Measurements from ENCODE around the gene CDH12.
"Not testable (repeated sequence)": the region's sequence is repeated elsewhere in the genome, so short reads cannot be mapped to it uniquely, and the experiment has no call there.

CDH12 gene

GRCh38 chr5:22649074-22649473 lies 204.1 kb downstream of the CDH12 start:
- no peak for DNase-seq (ENCODE audit: low read depth)

- DNase-seq (ENCODE audit: low read depth) = no peak
Measured at GRCh38 chr5:22644859-22645258, 208.3 kb downstream of the CDH12 start.

DNA sequence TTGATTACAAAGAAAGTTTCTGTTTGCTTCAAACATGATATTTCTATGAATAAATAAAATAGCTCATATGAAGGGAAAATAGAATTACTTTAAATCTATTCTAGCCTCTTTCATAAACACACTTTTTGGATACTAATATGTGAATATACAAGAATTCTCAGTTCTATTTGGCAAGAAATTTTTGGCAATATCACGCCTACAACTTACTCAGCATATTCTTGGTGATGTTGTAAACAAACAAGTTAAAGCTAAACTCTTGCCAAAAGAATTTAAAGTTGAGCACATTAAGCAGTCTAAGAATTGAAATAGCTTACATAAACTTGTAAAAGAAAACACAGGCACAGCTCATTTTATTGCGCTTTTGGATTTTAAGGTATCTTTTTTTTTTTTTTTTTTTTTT lies 209.8 kb downstream of the CDH12 start:
- DNase-seq (ENCODE audit: low read depth) = no peak

DNA sequence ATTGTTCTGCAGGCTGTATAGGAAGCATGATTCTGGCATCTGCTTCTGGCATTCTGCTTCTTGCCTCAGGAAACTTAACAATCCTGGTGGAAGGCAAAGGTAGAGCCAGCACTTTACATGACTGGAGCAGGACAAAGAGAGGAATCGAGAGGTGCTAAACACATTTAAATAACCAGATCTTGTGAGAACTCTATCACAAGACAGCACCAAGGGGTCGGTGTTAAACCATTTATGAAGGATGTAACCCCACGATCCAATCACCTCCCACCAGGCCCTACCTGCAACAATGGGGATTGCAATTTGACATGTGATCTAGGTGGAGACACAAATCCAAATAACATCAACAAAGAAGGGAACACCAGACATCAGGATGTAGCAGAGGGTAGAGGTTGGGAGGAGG lies 221.5 kb downstream of the CDH12 start:
- no peak for DNase-seq (ENCODE audit: low read depth)

- DNase-seq (ENCODE audit: low read depth) = no peak
Measured at GRCh38 chr5:22627029-22627428, 226.1 kb downstream of the CDH12 start.

GRCh38 chr5:22625451-22625850 lies 227.7 kb downstream of the CDH12 start:
- DNase-seq (ENCODE audit: low read depth) = no peak

- DNase-seq (ENCODE audit: low read depth) = no peak
Measured at GRCh38 chr5:22621084-22621483, 232.1 kb downstream of the CDH12 start.

DNA sequence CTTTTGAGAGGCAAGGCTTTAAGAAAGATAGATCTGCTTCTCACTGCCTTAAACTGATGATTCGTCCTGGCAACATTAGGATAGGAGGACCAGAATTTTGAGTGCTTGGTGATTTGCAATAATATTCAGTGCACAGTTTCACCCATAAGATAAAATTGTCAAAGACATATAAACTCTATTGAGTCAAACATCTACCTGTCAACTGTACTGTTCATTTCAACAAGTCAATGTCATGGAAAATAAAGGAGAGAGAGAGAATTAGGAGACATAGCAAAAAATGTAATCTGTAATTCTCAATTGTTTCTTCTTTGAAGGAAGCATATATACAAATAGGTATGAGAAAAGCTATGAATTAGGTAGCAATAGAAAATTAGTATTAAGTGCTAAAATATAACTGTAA lies 237.2 kb downstream of the CDH12 start:
- no peak for DNase-seq (ENCODE audit: low read depth)

DNA sequence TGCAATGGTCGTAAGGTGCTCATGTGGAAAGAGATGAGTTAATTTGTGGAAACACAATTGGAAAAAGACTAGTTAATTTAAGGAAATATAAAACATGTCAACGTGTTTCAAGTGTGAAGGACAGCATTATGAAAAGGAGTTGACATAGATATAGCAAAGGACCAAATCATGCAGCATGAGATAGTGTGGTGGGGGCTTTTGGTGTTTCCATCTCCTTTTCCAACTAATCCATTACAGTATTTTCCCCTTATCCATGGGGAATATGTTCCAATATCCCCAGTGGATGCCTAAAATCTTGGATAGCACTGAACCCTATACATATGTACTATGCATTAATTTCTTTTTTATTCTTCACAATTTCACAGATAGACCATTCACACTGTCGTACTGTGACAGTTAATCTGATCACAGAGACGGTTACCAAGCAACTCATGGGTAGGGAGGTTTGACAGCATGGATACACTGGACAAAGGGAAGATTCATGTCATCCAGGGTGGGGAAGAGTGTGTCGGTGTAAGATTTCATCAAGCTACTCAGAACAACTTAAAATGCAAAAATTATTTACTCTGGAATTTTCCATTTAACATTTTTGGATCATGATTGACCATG lies 238.6 kb downstream of the CDH12 start:
- DNase-seq (ENCODE audit: low read depth) = no peak

DNA sequence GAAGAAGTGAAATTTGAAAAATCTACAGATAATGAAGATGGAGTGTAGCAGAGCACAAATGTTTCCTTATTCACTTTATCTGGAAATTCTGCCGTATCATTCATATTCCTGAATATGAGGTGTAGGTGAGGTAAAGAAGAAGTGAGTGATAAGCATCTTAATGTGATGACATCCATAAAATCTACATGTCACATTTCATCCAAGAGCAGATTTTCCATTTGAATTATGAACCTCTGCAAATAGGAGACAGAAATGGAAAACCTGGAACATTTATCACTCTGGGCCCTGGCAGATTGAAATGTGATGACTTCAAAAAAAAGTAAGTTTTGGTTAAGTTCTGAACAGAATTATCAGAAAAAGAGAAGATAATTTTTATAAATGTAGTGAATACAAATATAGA lies 240.2 kb downstream of the CDH12 start:
- DNase-seq (ENCODE audit: low read depth) = no peak

DNA sequence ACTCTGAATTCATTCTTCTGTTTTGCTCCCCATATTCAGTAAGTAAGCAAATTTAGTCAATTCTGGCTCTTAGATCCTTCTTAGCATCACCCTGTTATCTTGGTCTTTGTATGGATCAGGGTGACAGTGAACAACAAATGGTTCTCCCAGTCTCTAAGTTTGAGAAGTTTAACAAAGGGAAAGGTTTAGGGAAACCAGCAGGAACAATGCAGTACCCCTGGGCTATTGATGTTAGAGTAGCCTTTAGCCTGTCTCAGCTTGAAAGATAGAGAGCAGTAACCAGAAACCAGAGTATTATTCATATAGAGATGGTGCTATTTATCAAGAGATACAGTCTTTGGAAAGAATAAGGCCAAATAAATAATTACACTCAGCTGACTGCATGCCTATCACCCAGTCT lies 241.8 kb downstream of the CDH12 start:
- no peak for DNase-seq (ENCODE audit: low read depth)

DNA sequence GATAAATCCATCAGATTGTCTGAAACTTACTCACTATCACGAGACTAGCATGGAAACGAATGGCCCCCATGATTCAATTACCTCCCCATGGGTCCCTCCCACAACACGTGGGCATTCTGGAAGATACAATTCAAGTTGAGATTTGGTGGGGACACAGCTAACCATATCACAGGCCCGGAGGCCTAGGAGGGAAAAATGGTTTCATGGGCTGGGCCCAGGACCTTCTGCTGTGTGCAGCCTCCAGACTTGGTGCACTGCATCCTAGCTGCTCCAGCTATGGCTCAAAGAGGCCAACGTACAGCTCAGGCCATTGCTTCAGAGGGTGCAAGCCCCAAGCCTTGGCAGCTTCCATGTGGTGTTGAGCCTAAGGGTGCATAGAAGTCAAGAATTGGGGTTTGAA lies 245.6 kb downstream of the CDH12 start:
- not testable (repeated sequence) for DNase-seq (ENCODE audit: low read depth)

- DNase-seq (ENCODE audit: low read depth) = no peak
Measured at GRCh38 chr5:22605473-22605872, 247.7 kb downstream of the CDH12 start.

- no peak for DNase-seq (ENCODE audit: low read depth)
Measured at GRCh38 chr5:22604711-22605110, 248.4 kb downstream of the CDH12 start.

DNA sequence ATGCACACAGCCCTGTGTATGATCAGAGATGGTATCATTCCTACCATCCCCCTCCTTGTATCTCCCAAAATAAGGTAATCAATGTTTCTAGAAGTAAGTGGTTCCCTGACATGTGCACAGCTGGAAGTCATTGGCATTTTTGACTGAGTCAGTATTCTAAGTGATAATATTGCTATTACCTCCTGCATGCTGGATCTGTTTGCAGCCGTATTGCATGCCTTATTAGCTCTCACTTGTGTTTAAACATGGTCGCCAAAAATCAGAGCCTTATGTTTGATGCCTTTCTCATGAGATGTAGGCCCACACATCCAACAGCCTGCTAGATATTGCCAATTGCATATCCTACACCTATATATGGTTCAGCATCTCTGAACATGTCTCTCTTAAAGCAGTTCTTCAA lies 254.3 kb downstream of the CDH12 start:
- no peak for DNase-seq (ENCODE audit: low read depth)

DNA sequence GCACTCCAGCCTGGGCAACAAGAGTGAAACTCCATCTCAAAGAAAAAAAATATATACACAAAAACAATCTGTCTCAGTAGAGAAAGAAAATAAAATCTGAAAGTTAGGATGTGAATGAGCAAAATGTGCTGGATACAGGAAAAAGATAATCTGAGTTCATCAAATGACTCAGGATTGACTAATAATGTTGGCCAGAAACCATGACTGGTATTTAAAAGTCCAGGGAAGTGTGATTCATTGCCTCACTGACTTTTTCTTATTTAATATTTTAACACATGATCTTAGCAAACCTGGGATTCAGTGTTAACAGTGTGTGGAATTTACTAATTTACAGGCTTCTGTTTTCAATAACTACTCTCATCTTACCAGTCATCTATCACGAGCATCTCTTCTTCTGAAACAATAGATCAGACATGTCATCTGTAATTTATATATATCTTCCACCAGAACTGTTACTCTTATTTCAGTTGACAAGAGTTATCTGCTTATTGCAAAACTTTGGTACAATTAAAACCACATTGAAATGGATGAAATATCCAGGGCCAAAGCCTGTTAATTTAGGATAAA lies 256.7 kb downstream of the CDH12 start:
- DNase-seq (ENCODE audit: low read depth) = no peak

DNA sequence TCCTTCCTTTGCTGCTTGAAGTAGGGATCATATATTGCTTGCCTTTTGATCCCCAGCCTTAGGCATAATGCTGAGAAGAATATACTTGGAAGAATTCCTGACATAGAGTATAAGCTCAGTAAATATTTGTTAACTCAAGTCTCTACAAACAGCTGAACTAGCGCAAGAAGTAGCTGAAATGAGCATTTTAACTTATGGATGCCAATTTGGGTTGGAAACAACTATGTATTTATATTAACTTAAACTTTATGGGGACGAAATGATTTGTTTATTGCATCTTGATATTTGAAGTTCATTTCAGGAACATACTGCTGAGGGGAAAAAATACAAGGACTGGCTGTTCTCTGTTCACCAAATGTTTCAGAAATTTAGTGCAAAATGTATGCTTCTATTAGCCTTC lies 258.7 kb downstream of the CDH12 start:
- DNase-seq (ENCODE audit: low read depth) = no peak

- no peak for DNase-seq (ENCODE audit: low read depth)
Measured at GRCh38 chr5:22593592-22593991, 259.6 kb downstream of the CDH12 start.

DNA sequence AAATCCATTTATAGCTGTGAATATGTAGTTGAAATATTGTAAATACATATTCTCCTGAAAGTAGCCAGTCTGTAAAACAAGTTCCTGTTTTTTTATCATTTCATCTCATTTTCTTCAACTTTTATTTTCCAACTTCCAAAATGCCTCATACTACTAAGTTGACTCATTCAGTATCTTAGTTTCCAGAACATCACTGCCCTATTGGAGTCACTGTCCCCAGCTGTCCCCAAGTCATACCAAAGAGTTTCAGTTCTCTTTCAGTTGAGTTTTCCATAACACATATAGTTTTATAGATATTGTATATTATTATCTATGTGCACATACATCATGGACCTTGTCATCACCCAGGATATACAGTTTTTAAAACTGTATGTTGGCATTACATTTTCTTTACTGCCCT lies 261.7 kb downstream of the CDH12 start:
- DNase-seq (ENCODE audit: low read depth) = no peak

DNA sequence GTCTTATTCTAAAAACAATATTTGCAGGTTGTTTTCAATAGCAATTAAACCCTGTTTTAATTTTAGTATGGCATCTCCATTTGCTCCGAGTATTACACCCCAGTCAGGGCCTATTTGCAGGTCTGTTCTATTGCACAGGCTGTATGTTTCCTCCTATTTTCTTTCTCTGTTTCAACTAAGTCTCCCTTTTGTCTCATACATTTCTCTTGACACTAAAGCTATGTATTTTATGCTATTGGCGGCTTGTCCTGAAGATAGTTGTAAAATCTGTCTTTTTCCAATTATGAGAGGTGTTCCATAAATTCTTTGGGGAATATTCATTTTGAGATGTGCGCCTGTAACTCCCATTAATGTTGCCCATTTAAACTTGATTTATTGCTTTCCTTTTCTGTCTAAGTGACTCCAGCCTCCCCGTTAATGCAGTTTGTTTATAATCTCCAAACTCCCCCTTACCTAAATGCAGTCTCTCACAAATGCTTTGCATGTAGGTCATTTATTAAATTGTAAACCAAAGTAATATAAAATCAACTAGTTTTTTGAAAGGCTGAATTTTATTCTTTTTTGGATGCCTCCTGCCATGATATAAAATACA lies 262.4 kb downstream of the CDH12 start:
- no peak for DNase-seq (ENCODE audit: low read depth)

GRCh38 chr5:22577711-22578110 lies 275.4 kb downstream of the CDH12 start:
- DNase-seq (ENCODE audit: low read depth) = no peak

- DNase-seq (ENCODE audit: low read depth) = no peak
Measured at GRCh38 chr5:22577006-22577405, 276.1 kb downstream of the CDH12 start.

DNA sequence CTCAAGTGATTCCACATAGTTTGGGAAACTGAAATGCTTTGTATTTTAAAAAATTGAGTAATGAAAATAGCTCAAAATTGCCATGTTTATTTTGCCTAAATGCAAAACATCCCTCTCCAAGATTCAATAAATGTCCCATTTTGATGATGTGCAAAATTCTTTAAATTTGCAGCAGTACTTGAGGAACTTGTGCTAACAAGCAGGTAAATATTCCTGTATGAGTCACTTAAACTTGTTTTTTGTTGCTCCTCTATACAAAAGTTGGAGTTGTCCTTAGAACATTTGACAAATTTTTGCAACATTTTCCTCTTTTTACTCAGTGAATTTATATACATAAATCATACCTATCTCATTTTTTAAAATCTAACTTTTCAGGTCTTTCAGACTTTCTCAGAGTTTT lies 280.2 kb downstream of the CDH12 start:
- DNase-seq (ENCODE audit: low read depth) = no peak

- no peak for DNase-seq (ENCODE audit: low read depth)
Measured at GRCh38 chr5:22567983-22568382, 285.2 kb downstream of the CDH12 start.

All from activated gamma-delta T cell treated with anti-CD3 and anti-CD28 coated beads, Interleukin-2, amount 50 U/mL, for 16 hours (primary cell).